Activated naive CD4-positive, alpha-beta T cell treated with anti-CD3 and anti-CD28 coated beads, Interleukin-2, amount 50 U/mL, for 72 hours (primary cell): ENCODE results near the gene ARHGAP30. TPM values are rescaled to one million over a fixed set of nuclear protein-coding genes. Genes with fewer than 3 reads are reported as not detected.
A peak's percentile ranks its signal among the peaks of the same experiment; 100 is the strongest.
"Not testable (repeated sequence)": the region's sequence is repeated elsewhere in the genome, so short reads cannot be mapped to it uniquely, and the experiment has no call there.

ENCODE experiments used
- ATAC-seq, 2 donors: fragments of 150-1000 bp; cut with Tn5 transposase; 2 replicates each; pipeline ENCODE4 v1.10.0; 2021; ENCODE audit warnings: mild to moderate bottlenecking in 2 of 2, moderate library complexity in 2 of 2
- DNase-seq, 2 donors: peaks; one replicate each; pipeline ENCODE4 v3.0.0; 2021 to 2022; ENCODE audit warnings: low spot score in 2 of 2
- H3K27ac Mint-ChIP-seq, 2 donors: one replicate each; pipeline ENCODE4 v1.8.0; 2022; ENCODE audit warnings: mild to moderate bottlenecking in 2 of 2, mixed read lengths in 2 of 2
- H3K36me3 Mint-ChIP-seq, 2 donors: one replicate each; pipeline ENCODE4 v1.8.0; 2022; ENCODE audit warnings: mixed read lengths in 2 of 2
- H3K9me3 Mint-ChIP-seq, 2 donors: one replicate each; pipeline ENCODE4 v1.8.0; 2022; ENCODE audit warnings: mixed read lengths in 2 of 2
- total RNA-seq, 2 donors: library from RNA; stranded (reverse); gene quantifications; one replicate each; pipeline ENCODE4 v1.2.3, GENCODE V29; 2022

The ARHGAP30 gene
- total RNA-seq, 2 donors from 2014 or later, result 116 to 180 TPM

- peak overlapping the region in 1 of 2 donors; percentile 24 for H3K27ac Mint-ChIP-seq
- no peak for DNase-seq
- peaks cover 7% of the 10 kb centered on the region in 2 donors for H3K36me3 Mint-ChIP-seq
- ATAC-seq, result no peak
- peaks cover 0 to 4% of the 10 kb centered on the region in 2 donors for H3K9me3 Mint-ChIP-seq
These were observed 51.7 kb downstream of the ARHGAP30 start for GRCh38 chr1:161017756-161018630.

GRCh38 chr1:161017181-161017580 lies 52.5 kb downstream of the ARHGAP30 start:
- ATAC-seq, DNase-seq, H3K9me3 Mint-ChIP-seq, H3K36me3 Mint-ChIP-seq, H3K27ac Mint-ChIP-seq: not testable (repeated sequence)

- not testable (repeated sequence) for H3K36me3 Mint-ChIP-seq, DNase-seq, H3K27ac Mint-ChIP-seq, H3K9me3 Mint-ChIP-seq, ATAC-seq
These were observed 53.0 kb downstream of the ARHGAP30 start for GRCh38 chr1:161016683-161017082.

DNA sequence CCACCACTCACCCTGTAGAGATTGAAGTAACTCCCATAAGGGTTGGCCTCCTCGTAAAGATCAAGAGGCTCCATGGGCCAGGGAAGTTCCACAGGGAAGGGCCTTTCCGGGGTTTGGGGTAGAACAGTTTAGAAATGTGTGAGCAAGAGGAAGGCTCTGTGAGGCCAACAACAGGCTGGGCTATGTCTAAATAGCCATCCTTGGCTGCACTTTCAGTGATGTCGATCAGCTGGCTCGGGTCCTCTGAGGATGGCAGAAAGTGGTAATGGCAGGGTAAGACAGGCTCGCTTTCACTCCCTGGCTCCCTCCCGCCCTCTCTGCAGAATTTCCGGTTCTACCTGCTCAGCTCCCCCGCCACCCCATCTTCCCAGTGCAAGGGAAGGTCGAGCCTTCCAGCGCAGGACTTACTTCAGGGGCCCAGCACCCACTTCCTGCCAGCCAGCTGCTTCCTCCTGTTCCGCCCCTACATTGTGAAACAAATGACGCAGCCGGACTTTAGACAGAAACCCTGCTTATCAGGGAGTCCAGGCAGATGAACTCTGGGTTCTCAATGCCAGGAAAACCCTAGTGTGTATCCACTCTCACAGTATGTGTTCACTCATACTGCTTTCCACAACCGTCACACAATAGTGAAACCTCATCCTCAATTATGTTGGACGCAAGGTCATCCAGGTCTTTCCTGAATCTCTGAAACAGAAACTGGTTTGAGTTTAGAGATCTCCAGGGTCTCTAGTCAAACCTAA lies 56.0 kb downstream of the ARHGAP30 start:
- no peaks in the 10 kb centered on the region for H3K9me3 Mint-ChIP-seq
- no peaks in the 10 kb centered on the region for H3K36me3 Mint-ChIP-seq
- peak overlapping the region; percentile 92 to 95 for H3K27ac Mint-ChIP-seq
- ATAC-seq (peak; percentile 86 to 89), DNase-seq (peak; percentile 47 to 83)

GRCh38 chr1:161013131-161013487 lies 56.6 kb downstream of the ARHGAP30 start:
- peak in 1 of 2 donors; percentile 56 for ATAC-seq
- DNase-seq, result no peak
- H3K27ac Mint-ChIP-seq, result peak overlapping the region; percentile 92 to 95
- H3K9me3 Mint-ChIP-seq, result no peaks in the 10 kb centered on the region
- no peaks in the 10 kb centered on the region for H3K36me3 Mint-ChIP-seq

- Mint-ChIP-seq H3K27ac (no peak overlapping the region), H3K9me3 (no peaks in the 10 kb centered on the region), H3K36me3 (no peaks in the 10 kb centered on the region)
- no peak for ATAC-seq
- DNase-seq, result no peak
These were observed 57.3 kb downstream of the ARHGAP30 start for GRCh38 chr1:161012420-161012819.

GRCh38 chr1:161009602-161010211 lies 60.0 kb downstream of the ARHGAP30 start:
- DNase-seq (no peak), ATAC-seq (no peak)
- H3K9me3 Mint-ChIP-seq, result no peaks in the 10 kb centered on the region
- no peaks in the 10 kb centered on the region for H3K36me3 Mint-ChIP-seq
- no peak overlapping the region for H3K27ac Mint-ChIP-seq

DNA sequence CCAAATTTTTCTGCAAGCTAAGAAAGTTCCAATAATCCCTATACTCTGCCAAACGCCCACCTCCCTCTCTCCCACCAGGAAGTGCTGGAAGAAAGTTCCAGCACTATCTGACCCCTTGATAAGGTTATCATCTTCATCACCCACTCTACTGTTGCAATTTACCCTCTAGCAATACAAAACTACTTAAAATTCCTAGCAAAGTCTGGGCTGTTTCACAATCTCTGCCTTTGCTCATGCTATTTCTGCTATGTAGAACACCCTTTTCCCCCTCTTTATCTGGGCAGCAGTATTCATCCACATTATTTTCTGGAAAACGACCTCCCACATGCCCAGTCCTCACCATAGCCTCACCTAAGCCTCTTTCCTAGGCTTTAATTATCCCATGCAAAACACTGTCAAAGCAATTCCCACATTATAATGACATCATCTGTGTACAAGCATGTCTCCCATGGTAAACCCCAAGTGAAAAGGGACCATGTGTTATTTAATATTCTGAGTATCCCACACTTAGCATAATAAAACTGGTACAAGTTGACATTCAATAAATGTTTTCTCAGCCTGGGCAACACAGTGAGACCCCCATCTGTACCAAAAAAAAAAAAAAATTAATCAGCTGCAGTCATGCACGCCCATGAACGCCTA lies 60.7 kb downstream of the ARHGAP30 start:
- DNase-seq (no peak), ATAC-seq (no peak)
- H3K36me3 Mint-ChIP-seq, result no peaks in the 10 kb centered on the region
- H3K9me3 Mint-ChIP-seq, result no peaks in the 10 kb centered on the region
- H3K27ac Mint-ChIP-seq, result no peak overlapping the region

- no peak overlapping the region for H3K27ac Mint-ChIP-seq
- no peaks in the 10 kb centered on the region for H3K9me3 Mint-ChIP-seq
- no peak for DNase-seq
- ATAC-seq, result no peak
- H3K36me3 Mint-ChIP-seq, result no peaks in the 10 kb centered on the region
These were observed 62.3 kb downstream of the ARHGAP30 start for GRCh38 chr1:161007369-161007768.

GRCh38 chr1:161006563-161006962 lies 63.1 kb downstream of the ARHGAP30 start:
- DNase-seq (no peak), ATAC-seq (no peak)
- Mint-ChIP-seq H3K36me3 (no peaks in the 10 kb centered on the region), H3K9me3 (no peaks in the 10 kb centered on the region), H3K27ac (no peak overlapping the region)

DNA sequence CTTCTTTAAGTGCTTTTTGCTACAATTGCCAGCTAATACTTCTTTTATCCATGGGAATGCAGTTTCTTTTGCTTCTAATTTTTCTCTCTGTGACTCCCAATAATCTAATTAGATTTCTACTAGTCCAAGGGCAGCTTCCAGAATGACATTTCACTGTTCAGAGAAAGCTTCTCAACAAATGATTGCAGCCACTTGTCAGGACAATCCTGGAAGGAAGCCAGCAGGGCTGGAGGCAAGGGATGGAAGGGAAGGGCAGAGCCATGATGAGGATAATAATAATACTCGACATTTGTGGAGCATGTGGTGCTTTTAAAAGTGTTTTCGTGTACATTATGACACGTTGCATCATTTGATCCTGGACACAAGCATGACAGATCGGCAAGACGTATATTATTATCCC lies 68.2 kb downstream of the ARHGAP30 start:
- Mint-ChIP-seq H3K9me3 (no peaks in the 10 kb centered on the region), H3K36me3 (no peaks in the 10 kb centered on the region), H3K27ac (peak overlapping the region in 1 of 2 donors; percentile 16)
- DNase-seq (no peak), ATAC-seq (no peak)

DNA sequence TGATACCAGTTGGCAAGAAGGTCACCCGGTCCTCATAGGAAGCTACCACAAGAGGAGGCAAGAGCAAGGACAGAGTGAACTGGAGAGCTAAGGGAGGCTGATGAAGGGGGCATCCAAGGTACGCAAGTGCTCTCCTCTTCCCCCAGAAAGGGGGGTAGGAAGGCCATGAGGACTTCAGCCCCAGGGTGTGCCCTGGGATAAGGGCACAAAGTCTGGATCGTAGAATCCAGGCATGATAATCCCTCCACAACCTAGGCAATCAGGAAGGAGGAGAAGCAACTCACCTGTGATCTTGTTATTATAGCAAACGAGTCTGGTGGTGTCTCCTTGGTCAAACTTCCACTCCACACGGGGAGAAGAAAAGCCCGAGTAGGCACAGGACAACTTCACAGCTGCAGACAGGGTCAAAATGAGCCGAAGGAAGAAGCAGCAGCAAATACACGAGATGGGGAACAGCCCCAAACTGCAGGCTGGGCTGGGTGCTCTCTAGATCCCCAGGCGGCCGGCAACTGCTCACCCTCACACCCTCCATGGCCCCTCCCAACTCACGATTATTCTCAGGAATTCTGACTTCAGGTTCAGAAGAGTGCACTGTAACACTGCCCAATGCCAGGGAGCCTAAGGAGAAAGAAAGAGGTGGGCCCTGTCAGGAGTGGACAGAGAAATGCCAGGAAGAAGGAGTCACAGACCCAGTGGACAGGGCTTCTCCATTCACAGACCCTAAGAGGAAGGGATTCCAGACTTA lies 68.8 kb downstream of the ARHGAP30 start:
- Mint-ChIP-seq H3K27ac (peak overlapping the region in 1 of 2 donors; percentile 85), H3K36me3 (no peaks in the 10 kb centered on the region), H3K9me3 (no peaks in the 10 kb centered on the region)
- no peak for ATAC-seq
- no peak for DNase-seq

DNA sequence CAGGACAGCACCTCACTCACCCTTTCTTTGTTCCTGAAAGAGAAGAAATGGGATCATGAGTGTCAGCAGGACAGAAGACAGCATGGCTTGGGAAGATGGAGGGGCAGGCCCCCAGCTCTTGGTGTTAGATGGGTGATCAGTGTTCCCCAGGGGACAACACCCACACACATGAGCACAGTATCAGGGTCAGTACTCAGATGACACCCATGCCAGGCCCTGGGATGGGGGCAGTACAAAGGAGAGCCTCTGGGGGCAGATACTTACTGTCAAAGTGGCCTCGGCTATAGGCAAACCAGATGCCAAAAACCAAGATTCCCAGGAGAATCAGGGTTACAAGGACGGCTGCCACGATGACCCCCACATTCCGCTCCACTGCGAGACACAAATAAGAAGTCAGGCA lies 70.3 kb downstream of the ARHGAP30 start:
- peak overlapping the region in 1 of 2 donors; percentile 13 for H3K27ac Mint-ChIP-seq
- H3K36me3 Mint-ChIP-seq, result no peaks in the 10 kb centered on the region
- DNase-seq (no peak), ATAC-seq (no peak)
- H3K9me3 Mint-ChIP-seq, result no peaks in the 10 kb centered on the region

GRCh38 chr1:160997323-160998038 lies 72.2 kb downstream of the ARHGAP30 start:
- H3K9me3 Mint-ChIP-seq, result no peaks in the 10 kb centered on the region
- DNase-seq, result no peak

More at GRCh38 chr1:160997323-160998038, 72.2 kb downstream of the ARHGAP30 start:
- ATAC-seq, result peak; percentile 21 to 71
- Mint-ChIP-seq H3K36me3 (no peaks in the 10 kb centered on the region), H3K27ac (peak overlapping the region; percentile 11 to 32)
